Measurements from ENCODE around the gene CIB1.

CIB1 gene

DNA sequence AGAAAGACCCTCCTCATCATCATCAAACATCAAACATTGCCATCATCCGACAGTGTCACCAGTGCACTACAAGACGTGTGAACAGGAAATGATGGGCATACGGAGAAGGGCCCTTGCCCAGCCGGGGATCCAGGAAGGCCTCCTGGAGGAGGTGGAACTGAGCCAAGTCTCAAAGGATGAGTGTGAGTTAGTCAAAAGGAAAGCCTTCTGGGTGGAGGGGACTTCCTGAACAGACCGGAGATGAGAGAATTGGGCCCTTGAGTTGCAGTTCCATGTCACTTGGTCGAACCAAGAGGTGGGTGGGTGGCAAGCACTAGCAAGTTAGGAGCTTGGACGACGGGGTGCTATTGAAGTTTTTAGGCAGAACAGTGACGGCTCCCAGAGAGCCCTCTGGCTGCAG is 24.1 kb downstream of the CIB1 start:
- TF ChIP-seq, protein P1, sequence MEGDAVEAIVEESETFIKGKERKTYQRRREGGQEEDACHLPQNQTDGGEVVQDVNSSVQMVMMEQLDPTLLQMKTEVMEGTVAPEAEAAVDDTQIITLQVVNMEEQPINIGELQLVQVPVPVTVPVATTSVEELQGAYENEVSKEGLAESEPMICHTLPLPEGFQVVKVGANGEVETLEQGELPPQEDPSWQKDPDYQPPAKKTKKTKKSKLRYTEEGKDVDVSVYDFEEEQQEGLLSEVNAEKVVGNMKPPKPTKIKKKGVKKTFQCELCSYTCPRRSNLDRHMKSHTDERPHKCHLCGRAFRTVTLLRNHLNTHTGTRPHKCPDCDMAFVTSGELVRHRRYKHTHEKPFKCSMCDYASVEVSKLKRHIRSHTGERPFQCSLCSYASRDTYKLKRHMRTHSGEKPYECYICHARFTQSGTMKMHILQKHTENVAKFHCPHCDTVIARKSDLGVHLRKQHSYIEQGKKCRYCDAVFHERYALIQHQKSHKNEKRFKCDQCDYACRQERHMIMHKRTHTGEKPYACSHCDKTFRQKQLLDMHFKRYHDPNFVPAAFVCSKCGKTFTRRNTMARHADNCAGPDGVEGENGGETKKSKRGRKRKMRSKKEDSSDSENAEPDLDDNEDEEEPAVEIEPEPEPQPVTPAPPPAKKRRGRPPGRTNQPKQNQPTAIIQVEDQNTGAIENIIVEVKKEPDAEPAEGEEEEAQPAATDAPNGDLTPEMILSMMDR (IDR thresholded peaks at IDR 0.05; ENCODE audit: low read length, missing control alignments) = no peak
- no peak for DNase-seq (ENCODE audit: low read depth)
- no peak overlapping the region for H3K4me3 ChIP-seq (replicated peaks; ENCODE audit: low read depth, low read length)

DNA sequence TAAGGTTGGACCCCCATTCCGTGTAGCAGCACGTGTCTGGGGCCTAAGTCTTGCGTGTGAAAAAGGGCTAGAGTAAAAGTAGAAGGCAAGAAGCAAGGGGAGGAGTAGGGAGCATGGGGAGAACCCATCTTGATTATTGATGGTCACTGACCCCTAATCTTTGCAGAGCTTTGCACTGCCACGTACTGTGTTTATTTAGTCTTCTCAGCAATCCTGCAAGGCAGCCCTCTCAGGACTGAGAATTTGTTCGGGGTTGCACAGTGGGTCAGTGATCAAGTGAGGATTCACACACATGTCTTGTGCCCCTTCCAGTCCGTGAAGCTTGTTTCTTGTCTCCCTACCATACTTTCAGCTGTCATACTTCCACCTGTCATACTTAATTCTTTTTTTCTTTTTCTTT is 25.4 kb downstream of the CIB1 start:
- H3K4me3 ChIP-seq (replicated peaks; ENCODE audit: low read depth, low read length) = no peak overlapping the region
- DNase-seq (ENCODE audit: low read depth) = no peak
- TF ChIP-seq, protein P1 (IDR thresholded peaks at IDR 0.05; ENCODE audit: low read length, missing control alignments) = no peak

DNA sequence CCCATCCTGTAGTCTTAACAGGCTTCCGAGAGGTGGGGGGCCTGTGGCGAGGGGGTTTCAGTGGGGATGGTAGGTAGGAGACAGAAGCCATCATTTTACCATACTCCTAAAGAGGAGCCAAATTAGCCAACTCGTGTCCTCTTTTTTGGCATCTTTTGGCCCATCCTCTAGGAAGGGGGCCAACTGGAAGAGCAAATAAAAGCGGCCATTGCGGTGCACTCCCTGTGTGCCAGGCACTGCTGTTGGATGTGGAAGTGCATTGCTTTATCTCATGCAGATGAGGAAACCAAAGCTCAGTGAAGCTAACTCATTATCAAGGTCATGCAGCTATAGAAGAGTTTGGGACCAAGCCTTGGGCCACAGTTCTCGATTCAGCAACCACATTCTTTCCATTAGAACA is 26.5 kb downstream of the CIB1 start:
- H3K4me3 ChIP-seq (replicated peaks; ENCODE audit: low read depth, low read length) = no peak overlapping the region
- DNase-seq (ENCODE audit: low read depth) = no peak
- TF ChIP-seq, protein P1 (IDR thresholded peaks at IDR 0.05; ENCODE audit: low read length, missing control alignments) = no peak

DNA sequence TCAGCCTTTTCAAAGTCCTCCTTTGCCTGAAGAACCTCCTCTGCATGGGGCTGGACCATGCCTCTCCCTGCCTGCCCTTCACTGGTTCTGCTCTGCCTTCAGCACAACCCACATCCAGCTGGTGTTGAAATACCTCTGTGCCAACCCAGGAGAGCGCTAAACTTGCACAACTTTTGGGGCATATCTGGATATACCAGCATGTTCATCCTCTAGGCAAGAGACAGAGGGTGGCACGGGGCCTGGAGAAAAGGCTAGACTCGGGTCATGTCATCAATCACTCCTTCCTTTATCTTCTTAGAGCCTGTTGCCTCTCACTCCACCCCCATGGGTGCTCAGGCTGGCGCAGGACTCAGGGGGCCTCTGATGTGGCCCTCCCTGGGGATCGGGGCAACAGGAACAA is 27.9 kb downstream of the CIB1 start:
- TF ChIP-seq, protein P1 (IDR thresholded peaks at IDR 0.05; ENCODE audit: low read length, missing control alignments) = no peak
- no peak overlapping the region for H3K4me3 ChIP-seq (replicated peaks; ENCODE audit: low read depth, low read length)

DNA sequence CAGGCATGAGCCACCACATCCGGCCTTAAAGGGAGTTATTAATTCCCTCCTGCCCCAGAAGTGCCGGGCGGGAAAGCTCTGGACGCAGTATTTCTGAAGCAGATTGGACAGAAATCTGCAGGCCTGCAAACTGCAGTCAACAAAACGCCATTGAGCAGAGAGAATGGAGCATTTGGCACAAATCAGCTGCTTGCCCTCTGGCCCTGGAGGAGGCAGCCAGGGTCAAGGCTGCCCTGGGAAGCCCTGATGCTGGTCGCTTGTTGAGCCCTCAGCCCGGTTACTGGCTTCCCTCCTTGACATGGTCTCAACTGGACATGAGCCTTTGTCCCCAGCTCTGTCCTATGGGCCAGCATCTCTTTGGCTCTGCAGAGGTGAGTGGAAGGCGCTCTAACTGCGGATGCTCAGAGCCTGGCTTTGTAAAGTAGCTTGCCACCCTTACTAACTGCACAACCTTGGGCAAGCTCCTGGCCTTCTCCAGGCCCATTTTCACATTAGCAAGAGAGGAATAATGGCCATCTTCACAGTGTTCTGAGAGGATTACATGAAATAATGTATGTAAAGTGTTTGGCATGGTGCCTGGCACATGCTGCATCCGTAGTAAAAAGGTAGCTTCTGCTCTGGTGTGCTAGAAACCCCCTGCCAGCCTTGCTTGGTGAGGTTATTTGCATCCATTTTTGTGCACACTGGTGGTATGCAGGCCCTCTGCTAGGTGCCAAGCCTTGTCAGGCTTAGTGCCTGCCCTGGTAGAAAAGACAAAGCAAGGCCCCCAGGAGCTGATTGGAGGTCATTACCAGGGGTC is 28.5 kb downstream of the CIB1 start:
- no peak overlapping the region for H3K4me3 ChIP-seq (replicated peaks; ENCODE audit: low read depth, low read length)
- TF ChIP-seq, protein P1 (IDR thresholded peaks at IDR 0.05; ENCODE audit: low read length, missing control alignments) = no peak
- no peak for DNase-seq (ENCODE audit: low read depth)

More for the DNA sequence above, 27.9 kb downstream of the CIB1 start:
- DNase-seq (ENCODE audit: low read depth) = no peak

DNA sequence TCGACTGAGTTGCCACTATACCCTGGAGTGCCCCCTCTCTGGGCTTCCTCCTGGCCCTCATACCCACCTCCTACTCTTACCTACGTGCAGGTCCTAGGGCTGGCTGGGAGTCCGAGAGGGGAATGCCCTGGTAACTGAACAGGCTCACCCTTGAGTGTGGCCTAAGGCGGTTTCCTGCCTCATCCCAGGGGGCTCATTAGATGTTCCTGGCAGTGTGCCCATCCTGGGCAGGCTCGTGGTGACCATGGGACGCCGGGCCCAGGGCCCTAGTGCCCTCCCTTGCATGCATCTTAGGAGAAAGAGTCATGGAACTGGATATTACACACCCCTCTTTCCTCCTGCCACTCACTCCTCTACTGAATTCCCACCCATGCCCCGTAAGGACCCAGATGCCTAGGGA is 29.8 kb downstream of the CIB1 start:
- TF ChIP-seq, protein P1 (IDR thresholded peaks at IDR 0.05; ENCODE audit: low read length, missing control alignments) = no peak
- no peak overlapping the region for H3K4me3 ChIP-seq (replicated peaks; ENCODE audit: low read depth, low read length)
- DNase-seq (ENCODE audit: low read depth) = no peak

DNA sequence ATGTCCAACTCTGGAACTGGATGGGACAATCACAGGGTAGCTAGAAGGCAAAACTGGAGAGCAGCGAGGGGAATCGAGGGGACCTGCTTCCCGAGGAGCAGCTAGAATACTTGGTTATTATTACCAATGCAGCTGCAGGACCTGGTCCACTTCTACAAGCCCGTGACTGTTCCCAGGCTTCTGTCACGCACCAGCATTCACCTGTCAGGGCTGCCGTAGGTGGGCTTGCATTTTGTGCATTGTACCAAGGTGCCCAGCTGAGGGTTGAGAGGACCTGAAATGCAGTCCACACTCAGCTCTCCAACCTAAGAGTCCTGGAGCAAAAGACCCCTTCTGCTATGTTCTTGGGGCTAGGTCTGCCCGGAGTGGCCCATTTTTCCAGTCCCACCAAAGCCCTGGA is 30.3 kb downstream of the CIB1 start:
- no peak overlapping the region for H3K4me3 ChIP-seq (replicated peaks; ENCODE audit: low read depth, low read length)
- DNase-seq (ENCODE audit: low read depth) = no peak
- TF ChIP-seq, protein P1 (IDR thresholded peaks at IDR 0.05; ENCODE audit: low read length, missing control alignments) = no peak
